Measurements from ENCODE around the gene SH3PXD2B. TPM values are rescaled to one million over a fixed set of nuclear protein-coding genes. Genes with fewer than 3 reads are reported as not detected.

The SH3PXD2B gene
- total RNA-seq, 4 donors from 2014 or later, result 13.7 to 27.1 (median 21.1) TPM

GRCh38 chr5:172283020-172283861 lies 171.1 kb downstream of the SH3PXD2B start, which contains the start of gene UBTD2:
Gene UBTD2 (minus strand): TSS chr5:172283764. CDS start chr5:172283665, 99 bp downstream.
- H3K4me3 ChIP-seq (replicated peaks in 1 of 3), result peak within 1 kb of the TSS; percentile 66 to 91 (median 89)
- WGBS, 2 donors, result 1 to 3% methylated on average over 5 to 28 of the region's 87 CpGs
- peak; percentile 83 to 86 for DNase-seq
- TF ChIP-seq CTCF (IDR thresholded peaks at IDR 0.05) (peak in 3 of 6 experiments; percentile 23 to 56 (median 55)), POLR2A (IDR thresholded peaks at IDR 0.05) (peak in 1 of 2 donors; percentile 27)
- no peaks in the 10 kb centered on the region for H3K27me3 ChIP-seq
- H3K27ac ChIP-seq, result peak within 1 kb of the TSS; percentile 77 to 92 (median 87)
- intact Hi-C loops (cut with DNase I), result loop anchor here (5.0 kb wide), 1 partner anchor 96 kb away; the partner anchor contains the start of gene STK10
- H3K36me3 ChIP-seq, result no peaks in the 10 kb centered on the region
- peaks cover 15 to 21% of the 10 kb centered on the region in 2 donors for H3K4me1 ChIP-seq
- no peaks in the 10 kb centered on the region for H3K9me3 ChIP-seq

- H3K36me3 ChIP-seq, result no peaks in the 10 kb centered on the region
- no peak for DNase-seq
- intact Hi-C loops (cut with DNase I), result loop anchor here (5.0 kb wide), 1 partner anchor 95 kb away; the partner anchor contains the start of gene STK10
- peak overlapping the region; percentile 66 to 91 (median 89) for H3K4me3 ChIP-seq (replicated peaks in 1 of 3)
- H3K27me3 ChIP-seq, result no peaks in the 10 kb centered on the region
- H3K4me1 ChIP-seq, result peaks cover 15 to 21% of the 10 kb centered on the region in 2 donors
- TF ChIP-seq CTCF (IDR thresholded peaks at IDR 0.05), result no peak
- no peak for TF ChIP-seq POLR2A (IDR thresholded peaks at IDR 0.05)
- H3K27ac ChIP-seq, result peak overlapping the region; percentile 66 to 92 (median 77)
- no peaks in the 10 kb centered on the region for H3K9me3 ChIP-seq
- WGBS, 2 donors, result 11 to 13% methylated on average over 13 of the region's 13 CpGs
Measured at GRCh38 chr5:172282272-172283019, 171.9 kb downstream of the SH3PXD2B start.

GRCh38 chr5:172281346-172281745 lies 173.0 kb downstream of the SH3PXD2B start:
- H3K4me1 ChIP-seq, result peaks cover 15 to 21% of the 10 kb centered on the region in 2 donors

GRCh38 chr5:172280929-172281328 lies 173.4 kb downstream of the SH3PXD2B start:
- intact Hi-C loops (cut with DNase I), result loop anchor here (5.0 kb wide), 1 partner anchor 94 kb away; the partner anchor contains the start of gene STK10
- H3K9me3 ChIP-seq, result no peaks in the 10 kb centered on the region
- no peak overlapping the region for H3K4me3 ChIP-seq (replicated peaks in 1 of 3)
- TF ChIP-seq CTCF (IDR thresholded peaks at IDR 0.05) (no peak), POLR2A (IDR thresholded peaks at IDR 0.05) (no peak)
- no peaks in the 10 kb centered on the region for H3K27me3 ChIP-seq
- no peaks in the 10 kb centered on the region for H3K36me3 ChIP-seq
- no peak for DNase-seq
- peaks cover 15 to 21% of the 10 kb centered on the region in 2 donors for H3K4me1 ChIP-seq
- WGBS, 2 donors, result 84 to 89% methylated on average over 4 of the region's 4 CpGs
- peak overlapping the region in 1 of 3 donors; percentile 9 for H3K27ac ChIP-seq

More at GRCh38 chr5:172281346-172281745, 173.0 kb downstream of the SH3PXD2B start:
- Histone ChIP-seq H3K27ac (peak overlapping the region in 1 of 3 donors; percentile 9), H3K27me3 (no peaks in the 10 kb centered on the region), H3K4me3 (replicated peaks in 1 of 3) (no peak overlapping the region), H3K9me3 (no peaks in the 10 kb centered on the region), H3K36me3 (no peaks in the 10 kb centered on the region)
- 78 to 80% methylated on average over 6 of the region's 6 CpGs for WGBS, 2 donors
- no peak for DNase-seq
- intact Hi-C loops (cut with DNase I), result loop anchor here (5.0 kb wide), 1 partner anchor 94 kb away; the partner anchor contains the start of gene STK10
- TF ChIP-seq CTCF (IDR thresholded peaks at IDR 0.05), result no peak
- TF ChIP-seq POLR2A (IDR thresholded peaks at IDR 0.05), result no peak

All from thyroid gland (tissue), 4 donors.